GM21390 (cell line): ENCODE measurements around the gene CALCOCO2.
A peak's percentile ranks its signal among the peaks of the same experiment; 100 is the strongest.
"Not testable (repeated sequence)": the region's sequence is repeated elsewhere in the genome, so short reads cannot be mapped to it uniquely, and the experiment has no call there.

Source experiments
- ATAC-seq: cut with Tn5 transposase; IDR thresholded peaks from one replicate; pipeline ENCODE4 v1.9.1; 2021; ENCODE audit not compliant: unreplicated experiment

The CALCOCO2 gene

DNA sequence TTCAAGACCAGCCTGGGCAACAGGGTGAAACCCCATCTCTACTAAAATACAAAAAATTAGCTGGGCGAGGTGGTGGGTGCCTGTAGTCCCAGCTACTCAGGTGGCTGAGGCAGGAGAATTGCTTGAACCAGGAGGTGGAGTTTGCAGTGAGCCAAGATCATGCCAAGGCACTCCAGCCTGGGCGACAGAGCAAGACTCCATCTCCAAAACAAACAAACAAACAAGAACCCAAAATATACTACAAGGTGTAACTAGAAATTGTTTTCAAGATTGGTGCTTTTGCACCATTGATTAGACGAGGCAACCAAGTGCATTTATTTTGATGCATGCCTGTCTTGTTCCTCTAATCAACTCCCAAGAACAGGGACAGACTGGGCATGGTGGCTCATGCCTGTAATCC lies 41.6 kb downstream of the CALCOCO2 start:
- ATAC-seq, result not testable (repeated sequence)

DNA sequence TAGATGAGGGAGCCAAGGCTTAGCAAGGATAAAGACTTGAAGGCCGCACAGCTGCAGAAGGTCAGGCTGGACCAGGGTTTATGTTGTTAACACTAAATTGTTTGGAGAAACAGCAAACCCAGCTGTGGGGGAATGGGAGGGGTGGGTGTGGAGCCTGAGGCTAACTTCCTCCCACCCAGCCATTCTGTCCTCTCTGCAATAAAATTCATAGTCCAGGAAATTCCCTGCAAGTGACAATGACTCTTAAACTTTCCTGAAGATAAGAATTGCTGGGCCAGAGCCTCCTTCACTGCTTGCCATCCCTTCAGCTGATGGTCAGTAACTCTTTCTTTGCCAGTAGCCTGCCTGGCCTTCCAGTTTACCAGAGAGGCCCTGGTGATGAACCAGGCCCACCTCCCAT lies 42.4 kb downstream of the CALCOCO2 start:
- no peak for ATAC-seq

DNA sequence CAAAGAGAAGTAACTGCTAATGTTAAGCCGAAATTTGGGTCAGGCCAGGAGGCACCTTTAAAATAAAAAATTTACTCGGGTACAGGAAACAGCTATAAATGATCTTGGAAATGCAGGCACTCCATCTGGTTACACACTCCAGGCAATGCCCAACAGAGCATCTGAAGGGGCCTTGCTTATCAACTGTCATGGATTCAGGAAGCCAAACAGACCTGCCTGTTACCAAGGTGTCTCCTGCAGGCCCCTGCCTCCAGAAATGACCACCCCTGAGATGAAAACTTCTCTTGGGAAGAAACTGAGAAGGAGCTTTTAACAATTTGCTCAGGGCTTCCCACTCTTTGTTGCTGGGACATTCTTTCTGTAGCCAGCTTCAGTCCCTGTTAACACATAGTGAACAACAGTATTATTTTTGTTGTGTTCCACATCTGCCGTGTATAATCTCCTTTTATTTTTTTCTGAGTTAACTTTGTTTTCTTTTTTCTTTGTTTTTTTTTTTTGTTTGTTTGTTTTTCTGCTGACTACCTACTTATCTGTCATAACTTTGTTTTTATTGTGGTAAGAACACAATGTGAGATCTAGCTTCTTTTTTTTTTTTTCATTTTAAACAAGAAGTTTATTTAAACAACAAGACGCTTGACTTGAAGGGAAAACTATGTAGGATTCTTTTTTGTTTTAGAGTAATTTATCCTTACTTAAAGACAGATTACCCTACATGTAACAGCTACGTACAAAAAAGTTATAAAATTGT lies 43.0 kb downstream of the CALCOCO2 start:
- ATAC-seq, result no peak

DNA sequence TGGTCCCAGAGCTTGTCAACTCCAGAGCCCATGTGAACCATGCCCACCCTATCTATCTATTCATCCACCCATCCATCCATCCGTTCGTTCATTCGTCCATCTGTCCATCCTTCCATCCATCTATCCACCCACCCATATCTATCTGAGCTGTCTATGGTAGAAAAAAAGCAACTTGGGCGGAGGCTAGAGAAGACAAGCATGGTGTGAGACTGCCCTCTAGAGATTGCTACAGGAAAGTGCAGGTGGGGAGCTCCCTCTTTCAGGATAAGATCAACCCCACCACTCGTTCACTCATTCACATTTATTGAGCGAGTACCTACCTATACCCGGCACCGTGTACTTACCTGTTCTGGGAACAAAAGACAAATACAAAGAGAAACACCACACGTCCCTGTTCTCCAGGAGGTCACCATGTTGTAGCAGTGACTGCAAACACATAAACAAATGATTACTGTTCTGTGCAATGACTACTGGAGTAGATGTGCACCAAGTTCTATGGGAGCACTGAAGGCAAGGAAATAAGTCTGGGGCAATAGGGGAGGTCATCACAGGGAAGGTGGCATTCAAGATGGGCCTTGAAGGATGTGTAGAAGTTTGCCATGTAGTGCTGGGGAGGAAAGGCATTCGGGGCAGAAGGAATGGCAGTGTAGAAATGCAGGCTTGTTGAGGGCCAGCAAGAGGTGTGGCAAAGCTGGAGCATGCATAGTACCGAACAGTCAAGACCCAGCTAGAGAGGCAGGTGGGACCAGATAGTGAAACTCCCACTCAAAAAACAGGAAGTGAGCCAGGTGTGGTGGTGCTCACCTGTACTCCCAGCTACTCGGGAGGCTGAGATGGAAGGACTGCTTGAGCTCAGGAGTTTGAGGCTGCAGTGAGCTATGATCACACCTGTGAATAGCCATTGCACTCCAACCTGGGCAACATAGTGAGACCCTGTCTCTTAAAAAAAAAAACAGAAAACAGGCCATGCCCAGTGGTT lies 48.4 kb downstream of the CALCOCO2 start:
- ATAC-seq, result no peak

DNA sequence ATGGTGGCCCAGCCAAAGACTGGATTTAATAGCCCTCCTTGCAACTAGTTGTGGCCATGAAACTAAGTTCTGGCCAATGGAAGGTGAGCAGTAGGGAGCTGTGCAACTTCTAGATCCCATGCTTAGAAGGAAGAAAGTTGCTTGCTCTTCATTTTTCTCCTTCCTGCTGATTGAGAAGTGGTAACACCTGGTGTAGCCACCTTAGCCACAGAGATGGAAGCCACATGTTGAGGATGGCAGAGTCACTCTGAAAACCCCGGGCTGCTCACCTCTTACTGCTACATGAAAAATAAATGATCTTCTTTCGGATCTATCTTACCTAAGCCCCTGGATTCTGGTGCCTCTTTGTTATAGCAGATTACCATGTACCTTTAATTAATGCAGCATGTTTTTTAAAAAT lies 51.4 kb downstream of the CALCOCO2 start:
- ATAC-seq, result no peak

DNA sequence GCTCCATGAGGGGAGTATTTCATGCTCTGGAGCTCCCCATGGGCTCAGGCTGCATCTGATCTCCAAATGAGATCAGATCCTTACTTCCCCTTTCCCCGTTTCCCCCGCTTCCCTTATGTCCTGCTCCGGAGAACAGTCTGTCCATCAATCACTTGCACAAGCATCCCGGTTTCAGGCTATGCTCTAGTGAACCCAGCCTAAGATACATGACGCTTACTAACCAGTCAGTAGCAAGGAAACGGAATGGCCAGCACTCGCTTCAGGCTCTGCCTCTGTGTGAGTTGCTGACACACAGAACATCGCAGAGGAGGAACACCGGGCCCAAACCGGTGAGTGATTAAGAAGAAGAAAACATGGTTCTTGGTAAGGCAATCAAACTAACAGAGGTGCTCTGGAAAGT lies 52.3 kb downstream of the CALCOCO2 start:
- no peak for ATAC-seq

DNA sequence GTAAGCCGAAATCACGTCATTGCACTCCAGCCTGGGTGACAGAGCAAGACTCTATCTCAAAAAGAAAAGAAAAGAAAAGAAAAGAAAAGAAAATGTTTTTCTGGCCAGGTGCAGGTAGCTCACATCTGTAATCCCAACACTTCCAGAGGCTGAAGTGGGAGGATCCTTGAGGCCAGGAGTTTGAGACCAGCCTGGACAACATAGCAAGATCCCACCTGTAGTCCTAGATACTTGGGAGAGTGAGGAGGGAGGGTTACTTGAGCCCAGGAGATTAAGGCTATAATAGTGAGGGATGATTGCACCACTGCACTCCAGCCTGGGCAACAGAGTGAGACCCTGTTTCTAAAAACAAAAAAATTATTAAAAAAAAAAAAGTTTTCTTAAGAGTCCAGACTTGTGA lies 59.3 kb downstream of the CALCOCO2 start:
- no peak for ATAC-seq

DNA sequence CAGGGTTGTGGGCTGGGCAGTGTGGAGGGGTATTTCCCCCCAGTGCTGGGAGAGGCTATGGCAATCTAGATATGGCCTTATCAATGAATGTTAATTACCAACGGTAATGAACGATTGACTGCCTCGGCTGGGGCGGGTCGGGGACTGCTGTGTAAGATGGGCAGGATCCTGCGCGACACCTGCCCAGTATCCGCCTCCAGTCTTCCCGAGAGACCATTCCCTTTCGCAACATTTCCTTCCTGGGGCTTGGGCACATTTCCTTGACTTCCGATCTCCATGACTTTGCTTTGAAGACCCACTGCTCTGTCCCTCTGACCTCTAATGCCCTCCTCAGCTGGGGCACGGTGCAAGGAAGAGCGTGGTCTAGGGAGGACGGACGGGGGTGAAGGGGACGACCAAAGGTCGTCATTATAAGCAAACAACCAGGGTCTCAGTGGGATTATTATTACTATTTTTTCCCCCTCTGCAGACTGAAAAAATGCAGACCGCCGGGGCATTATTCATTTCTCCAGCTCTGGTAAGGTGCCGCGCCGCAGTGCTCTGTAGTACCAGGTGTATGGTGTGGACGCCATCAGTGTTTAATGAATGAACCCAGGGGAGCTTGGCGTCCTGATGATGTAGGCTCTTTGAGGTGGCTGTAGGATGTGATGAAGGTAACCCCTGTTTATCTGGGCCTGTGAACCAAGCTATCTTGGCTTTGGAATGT lies 62.3 kb downstream of the CALCOCO2 start:
- ATAC-seq, result no peak

DNA sequence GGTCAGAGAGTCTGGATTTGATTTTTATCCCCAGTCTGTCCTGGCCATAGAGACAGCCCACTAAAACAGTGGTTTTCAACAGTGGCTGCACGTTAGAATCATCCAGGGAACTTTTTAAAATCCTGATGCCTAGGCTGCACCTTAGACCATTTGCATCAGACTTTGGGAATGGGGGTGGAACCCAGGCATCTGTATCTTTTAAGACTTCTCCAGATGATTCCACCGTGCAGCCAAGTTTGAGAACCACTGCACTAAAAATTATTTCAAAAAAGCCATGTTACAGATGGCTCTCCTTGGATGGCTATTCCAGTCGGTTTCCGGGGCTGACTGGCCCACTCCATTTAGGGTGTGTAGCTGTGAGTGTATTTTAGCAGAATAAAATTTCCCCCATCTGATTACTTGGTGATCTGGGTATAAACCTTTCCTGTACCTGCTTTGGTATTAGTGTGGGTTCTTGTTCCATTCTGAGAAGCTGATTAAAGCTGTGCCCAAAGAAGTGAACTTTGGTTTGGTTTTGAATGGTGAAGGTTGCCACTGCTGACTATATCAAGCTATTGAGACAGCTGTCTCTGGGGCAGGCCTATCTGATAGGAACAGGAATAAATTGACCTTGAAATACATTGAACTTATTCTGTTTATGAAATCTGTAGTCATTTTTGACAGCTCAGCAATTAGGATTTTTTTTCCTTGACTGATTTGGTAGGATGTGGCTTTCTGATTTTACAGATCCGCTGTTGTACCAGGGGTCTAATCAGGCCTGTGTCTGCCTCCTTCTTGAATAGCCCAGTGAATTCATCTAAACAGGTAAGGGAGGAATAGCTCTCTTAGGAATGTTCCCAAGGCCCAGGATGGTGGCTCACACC lies 63.0 kb downstream of the CALCOCO2 start:
- no peak for ATAC-seq

DNA sequence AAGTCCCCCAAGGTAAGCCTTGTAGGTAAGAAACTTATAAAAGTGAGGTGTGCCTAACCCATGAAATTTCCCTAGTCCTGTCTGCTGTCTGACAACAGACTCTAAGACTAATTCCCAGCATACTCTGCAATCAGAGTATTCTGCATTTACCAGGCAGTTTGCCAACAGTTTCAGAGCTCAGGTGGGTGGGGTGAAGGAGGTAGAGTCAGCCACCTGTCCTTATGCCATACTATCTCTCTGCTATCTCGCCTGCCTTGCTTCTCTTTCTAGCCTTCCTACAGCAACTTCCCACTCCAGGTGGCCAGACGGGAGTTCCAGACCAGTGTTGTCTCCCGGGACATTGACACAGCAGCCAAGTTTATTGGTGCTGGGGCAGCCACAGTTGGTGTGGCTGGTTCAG lies 64.1 kb downstream of the CALCOCO2 start:
- no peak for ATAC-seq

DNA sequence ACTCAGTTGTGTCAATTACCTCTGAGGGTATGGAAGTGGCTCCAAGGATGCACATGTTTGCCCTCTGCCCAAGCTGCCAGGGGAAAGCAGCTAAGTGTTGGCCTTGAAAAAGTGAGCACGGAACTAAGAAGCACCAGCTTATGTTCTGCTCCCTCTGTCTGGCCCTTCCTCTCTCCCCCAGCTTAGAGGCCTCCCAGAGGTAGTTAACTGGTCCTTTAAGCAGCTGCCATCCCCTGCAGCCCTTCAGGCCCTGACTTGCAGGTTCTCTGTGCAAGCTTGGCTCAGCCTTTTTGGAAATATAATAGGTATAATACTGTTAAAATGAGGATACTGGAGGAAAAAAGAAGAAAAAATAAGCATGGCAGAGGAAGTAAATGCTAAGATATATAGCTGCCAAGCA lies 70.4 kb downstream of the CALCOCO2 start:
- no peak for ATAC-seq

DNA sequence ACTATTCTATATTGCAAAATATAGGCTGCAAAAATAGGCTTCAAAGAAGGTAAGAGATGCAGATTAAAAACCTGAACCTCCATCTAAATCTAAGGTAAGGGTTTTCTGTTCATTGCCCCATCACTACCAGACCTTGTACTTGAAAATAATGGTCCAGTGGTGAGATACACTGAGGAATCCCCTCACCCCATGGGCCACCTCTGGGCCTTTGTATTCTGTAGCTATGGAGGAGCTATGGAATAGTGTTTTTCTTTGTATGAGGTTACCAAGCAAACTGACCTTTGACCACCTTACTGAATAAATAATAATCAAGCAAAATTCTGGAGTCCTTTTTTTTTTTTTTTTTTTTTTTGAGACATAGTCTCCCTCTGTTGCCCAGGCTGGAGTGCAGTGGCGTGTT lies 72.6 kb downstream of the CALCOCO2 start:
- ATAC-seq, result no peak

DNA sequence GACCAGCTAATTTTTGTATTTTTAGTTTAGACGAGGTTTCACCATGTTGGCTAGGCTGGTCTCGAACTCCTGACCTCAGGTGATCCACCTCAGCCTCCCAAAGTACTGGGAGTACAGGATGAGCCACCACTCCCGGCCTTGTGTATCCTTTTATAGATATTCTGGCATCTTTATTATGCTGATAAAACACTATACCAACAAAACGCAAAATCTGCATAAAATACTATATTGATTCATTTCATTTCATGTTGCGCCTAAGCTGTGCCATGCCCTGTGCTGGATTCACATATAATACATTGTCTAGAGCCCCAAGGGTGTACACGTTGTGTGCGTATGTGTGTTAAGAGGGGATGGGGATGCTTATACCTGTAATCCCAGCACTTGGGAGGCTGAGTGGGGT lies 73.6 kb downstream of the CALCOCO2 start:
- ATAC-seq, result no peak

DNA sequence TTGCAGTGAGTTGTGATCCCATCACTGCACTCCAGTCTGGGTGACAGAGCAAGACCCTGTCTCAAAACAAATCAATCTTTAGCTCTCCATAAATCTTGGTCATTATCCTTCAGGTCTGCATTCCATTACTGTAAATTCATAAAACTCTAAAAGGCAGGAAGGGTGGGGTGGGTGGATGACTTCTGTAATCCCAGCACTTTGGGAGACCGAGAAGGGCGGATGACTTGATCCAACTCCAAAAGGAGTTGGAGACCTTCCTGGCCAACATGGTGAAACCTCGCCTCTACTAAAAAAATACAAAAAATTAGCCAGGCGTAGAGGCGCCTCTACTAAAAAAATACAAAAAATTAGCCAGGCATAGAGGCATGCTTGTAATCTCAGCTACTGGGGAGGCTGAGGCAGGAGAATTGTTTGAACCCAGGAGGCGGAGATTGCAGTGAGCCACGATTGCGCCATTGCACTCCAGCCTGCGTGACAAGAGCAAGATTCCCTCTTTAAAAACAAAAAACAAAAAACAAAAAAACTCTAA lies 75.2 kb downstream of the CALCOCO2 start:
- no peak for ATAC-seq

DNA sequence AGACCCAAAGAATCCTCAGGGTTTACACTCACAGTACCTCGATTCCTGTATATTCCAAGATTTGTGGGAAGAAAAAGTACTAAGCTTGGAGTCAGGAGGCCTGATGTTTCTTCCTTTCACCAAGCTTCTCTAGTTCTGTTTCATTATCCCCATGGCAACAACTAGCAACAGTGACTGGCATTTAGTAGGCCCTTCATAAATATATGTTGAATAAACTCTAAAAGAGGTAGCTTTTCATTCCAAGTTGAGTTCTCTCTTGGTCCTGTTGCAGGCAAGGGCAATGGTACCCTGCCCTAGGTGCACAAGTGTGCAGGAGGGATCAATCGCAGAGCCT lies 76.8 kb downstream of the CALCOCO2 start:
- no peak for ATAC-seq

DNA sequence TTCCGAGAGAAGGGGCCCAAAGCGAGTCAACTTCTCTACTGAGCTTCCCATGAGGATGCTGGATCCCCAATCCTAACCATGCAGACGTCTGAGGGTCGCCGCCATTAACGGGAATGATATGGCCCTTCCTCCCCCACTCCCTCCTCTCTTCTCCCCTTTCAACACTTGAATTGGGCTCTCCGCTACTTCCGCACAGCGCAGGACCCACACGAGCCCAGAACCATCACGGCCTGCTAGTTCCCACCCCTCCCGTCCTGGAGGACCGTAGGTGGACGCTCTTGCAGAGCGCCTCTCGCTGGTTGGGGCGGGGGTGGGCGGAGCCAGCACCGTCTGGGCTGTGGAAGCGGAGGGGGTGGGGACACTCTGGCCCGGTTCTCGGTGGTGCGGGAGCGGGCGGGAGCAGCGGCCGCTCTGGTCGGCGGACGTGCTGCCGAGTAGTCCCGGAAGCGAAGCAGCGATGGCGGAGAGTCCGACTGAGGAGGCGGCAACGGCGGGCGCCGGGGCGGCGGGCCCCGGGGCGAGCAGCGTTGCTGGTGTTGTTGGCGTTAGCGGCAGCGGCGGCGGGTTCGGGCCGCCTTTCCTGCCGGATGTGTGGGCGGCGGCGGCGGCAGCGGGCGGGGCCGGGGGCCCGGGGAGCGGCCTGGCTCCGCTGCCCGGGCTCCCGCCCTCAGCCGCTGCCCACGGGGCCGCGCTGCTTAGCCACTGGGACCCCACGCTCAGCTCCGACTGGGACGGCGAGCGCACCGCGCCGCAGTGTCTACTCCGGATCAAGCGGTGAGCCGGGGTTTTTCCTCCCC lies 77.4 kb downstream of the CALCOCO2 start, which contains the start of gene UBE2Z:
TSS of gene UBE2Z (plus strand) at position 361 of the 797 bp plus-strand sequence. CDS start at position 458, 97 bp downstream.
- ATAC-seq, result peak; percentile 75

DNA sequence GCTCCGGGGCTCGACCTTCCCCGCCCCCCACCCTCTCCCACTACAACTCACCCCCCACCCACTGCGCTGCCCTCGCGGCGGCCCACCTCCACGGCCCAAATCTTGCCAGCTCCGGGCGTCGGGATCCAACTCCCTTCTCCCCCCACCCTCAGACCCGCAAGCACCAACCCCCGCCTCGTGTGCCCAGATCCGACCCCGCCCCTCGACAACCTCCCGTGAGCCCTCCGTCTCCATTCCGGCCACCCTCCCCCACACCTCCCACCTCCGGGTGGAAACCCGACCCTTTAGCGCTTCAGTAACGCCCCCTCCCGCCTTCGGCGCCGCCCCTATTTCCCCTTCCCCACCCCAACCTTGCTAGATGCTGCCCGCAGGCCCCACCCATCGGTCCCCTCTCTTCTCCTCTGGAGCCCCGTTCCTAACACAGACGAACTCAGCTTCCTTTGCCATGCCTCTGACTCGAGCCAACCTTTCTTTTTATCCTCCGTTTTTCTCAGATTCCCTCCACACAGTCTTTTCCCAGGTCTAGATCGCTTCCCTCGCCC lies 78.1 kb downstream of the CALCOCO2 start:
- ATAC-seq, result peak; percentile 39

DNA sequence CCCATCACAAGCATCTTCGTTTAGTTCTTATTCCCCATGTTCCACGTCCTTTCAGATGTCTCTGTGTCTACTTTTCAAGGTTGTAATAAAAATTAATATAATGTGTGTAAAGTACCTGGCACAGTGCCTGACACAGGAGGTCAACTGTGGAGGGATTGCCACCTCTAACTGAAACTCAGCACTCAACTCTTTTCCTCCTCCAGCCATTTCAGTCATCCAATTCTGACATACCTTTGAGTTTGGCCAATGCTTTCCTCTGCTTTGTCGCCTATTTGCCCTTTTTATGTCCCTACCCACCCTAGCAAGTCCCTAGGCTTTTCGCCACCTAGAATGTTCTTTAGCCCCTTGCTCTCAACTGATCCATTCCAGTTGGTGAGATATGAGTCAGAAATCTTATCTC lies 78.9 kb downstream of the CALCOCO2 start:
- no peak for ATAC-seq

DNA sequence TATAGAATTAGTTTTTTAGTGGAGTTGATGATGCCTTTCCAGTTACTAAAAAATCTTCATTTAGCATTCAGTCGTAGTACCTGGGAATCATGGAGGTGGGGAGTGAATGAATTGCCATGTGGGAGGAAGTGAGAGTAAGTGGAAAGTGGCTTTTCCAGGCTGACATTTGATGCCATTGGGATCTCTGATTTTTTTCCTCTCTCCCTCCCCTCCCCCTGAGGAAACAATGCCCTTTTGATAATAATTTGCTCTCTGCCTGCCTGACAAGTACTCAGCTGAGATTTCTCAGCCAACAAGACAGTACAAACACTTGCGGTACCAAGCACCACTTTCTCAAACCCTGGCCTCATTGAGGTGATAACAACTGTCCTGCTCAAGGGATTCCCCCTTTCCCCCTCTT lies 79.5 kb downstream of the CALCOCO2 start:
- no peak for ATAC-seq
